GM18519 (cell line): ENCODE measurements around the gene GULP1.
A peak's percentile ranks its signal among the peaks of the same experiment; 100 is the strongest.

Experiments
- ATAC-seq: cut with Tn5 transposase; IDR thresholded peaks from one replicate; pipeline ENCODE4 v1.9.1; 2021; ENCODE audit warnings: mild to moderate bottlenecking, moderate library complexity; ENCODE audit not compliant: unreplicated experiment, low FRiP score

Gene GULP1

DNA sequence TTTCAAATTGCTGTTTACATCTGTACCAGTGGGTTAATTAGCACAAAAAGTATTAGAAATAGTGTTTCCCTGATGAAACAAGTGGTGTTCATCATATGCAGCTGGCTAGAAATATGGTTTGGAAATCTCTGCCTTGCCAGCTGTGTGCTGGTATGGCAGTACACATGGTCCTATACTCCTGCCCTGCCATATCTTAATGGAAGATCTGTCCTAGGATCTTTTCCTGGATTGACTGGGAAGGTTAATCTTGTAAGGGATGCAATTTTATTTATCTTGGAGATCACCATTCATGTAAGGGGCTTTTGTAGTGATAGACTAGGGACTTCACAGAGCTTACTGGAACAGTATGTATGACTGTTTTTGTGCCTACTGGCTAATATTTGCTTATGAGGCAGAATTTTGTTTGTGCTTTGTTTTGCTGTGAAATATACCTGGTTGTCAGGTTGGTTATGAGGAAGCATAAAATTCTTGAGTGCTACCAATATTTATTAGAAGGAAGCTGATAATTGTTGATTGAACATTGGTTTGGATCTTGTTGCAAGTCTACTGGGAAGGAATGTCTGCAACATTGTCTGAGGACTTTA lies 73.5 kb downstream of the GULP1 start:
- ATAC-seq, result no peak

GRCh38 chr2:188367164-188367563 lies 75.5 kb downstream of the GULP1 start:
- ATAC-seq, result no peak

GRCh38 chr2:188369365-188369764 lies 77.7 kb downstream of the GULP1 start:
- ATAC-seq, result peak; percentile 64

GRCh38 chr2:188378371-188378950 lies 86.8 kb downstream of the GULP1 start:
- no peak for ATAC-seq

- no peak for ATAC-seq
Measured at GRCh38 chr2:188379748-188380147, 88.1 kb downstream of the GULP1 start.

DNA sequence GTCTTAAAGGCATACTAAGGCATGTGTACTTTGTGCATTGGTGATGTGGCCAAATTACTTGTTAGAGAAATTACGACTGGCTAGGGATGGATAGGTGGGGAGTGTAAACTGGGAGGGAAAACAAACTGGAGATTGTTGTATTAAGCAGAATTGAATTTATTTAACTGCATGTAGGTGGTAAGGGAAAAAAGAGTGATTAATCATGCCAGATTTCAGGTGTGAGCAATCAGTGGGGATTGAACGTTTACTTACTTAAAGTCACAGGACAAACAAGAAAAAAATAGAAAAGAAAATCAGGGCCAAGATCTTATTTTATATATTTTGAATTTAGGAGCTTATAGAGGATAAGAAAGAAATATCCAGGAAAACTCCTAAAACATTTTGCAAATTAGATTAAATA lies 88.6 kb downstream of the GULP1 start:
- ATAC-seq, result no peak

GRCh38 chr2:188381614-188382013 lies 89.9 kb downstream of the GULP1 start:
- ATAC-seq, result no peak

- no peak for ATAC-seq
Measured at GRCh38 chr2:188382107-188382506, 90.4 kb downstream of the GULP1 start.

DNA sequence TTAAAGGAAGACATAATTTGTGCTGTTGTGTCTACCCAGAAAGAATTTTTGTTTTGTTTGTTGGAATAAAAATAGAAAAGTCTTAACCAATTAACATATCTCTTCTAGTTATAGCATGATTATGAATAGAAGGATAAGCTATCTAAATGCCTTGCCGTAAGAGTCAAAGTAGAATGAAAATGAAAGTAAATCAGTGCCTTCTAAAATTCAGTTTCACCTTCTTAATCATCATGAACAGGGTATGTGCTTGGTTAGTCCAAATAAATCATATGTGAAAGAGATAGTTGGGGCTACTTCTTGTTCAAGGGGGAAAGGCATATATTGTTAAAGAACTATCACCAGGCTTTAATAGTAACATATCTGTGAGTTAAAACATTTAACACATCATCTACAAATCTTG lies 91.5 kb downstream of the GULP1 start:
- no peak for ATAC-seq

DNA sequence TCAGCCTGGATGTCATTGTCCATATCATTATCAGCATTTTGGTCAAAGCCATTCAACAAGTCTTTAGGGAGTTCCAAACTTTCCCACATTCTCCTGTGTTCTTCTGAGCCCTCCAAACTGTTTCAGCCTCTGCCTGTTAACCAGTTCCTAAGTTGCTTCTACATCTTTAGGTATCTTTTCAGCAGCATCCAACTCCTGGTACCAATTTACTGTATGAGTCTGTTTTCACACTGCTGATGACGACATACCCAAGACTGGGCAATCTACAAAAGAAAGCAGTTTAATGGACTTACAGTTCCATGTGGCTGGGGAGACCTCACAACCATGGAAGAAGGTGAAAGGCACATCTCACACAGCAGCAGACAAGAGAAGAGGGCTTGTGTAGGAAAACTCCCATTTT lies 94.2 kb downstream of the GULP1 start:
- no peak for ATAC-seq

- ATAC-seq, result no peak
Measured at GRCh38 chr2:188388831-188389230, 97.2 kb downstream of the GULP1 start.

DNA sequence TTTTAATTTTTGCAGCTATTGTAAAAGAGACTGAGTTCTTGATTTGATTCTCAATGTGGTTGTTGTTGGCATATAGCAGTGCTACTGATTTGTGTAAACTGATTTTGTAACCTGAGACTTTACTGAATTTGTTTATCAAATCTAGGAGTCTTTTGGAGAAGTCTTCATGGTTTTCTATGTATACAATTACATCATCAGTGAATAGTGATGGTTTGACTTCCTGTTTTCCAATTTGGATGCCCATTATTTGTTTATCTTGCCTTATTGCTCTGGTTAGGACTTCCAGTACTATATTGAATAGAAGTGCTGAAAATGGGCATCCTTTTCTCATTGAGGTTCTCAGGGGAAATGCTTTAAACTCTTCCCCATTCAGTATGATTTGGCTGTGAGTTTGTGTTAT lies 99.7 kb downstream of the GULP1 start:
- no peak for ATAC-seq

DNA sequence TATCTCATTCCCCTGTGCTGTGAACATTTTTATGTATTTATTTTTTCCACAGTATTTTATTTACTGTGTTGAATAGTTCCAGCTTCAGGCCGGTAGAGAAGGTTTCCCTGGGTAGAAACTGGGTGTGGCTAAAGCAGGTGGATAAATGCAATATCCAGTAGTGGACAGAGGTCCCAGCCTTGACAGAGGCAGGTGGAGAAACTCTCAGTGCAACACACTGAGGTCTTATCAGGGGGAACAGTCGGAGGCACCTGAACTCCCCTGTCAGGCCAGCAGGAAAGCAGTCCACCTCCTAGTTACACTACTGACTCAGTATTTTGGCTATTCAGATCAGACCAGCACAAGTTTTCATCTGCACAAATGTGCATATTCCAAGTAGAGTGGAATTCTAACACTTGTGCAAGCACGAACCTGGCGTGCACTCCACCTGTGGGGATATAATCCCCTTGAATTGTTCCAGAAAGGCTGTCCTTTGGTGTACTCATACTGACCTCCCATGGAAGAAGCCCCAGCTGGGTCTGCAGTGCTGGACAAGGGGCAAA lies 103.3 kb downstream of the GULP1 start:
- ATAC-seq, result no peak

DNA sequence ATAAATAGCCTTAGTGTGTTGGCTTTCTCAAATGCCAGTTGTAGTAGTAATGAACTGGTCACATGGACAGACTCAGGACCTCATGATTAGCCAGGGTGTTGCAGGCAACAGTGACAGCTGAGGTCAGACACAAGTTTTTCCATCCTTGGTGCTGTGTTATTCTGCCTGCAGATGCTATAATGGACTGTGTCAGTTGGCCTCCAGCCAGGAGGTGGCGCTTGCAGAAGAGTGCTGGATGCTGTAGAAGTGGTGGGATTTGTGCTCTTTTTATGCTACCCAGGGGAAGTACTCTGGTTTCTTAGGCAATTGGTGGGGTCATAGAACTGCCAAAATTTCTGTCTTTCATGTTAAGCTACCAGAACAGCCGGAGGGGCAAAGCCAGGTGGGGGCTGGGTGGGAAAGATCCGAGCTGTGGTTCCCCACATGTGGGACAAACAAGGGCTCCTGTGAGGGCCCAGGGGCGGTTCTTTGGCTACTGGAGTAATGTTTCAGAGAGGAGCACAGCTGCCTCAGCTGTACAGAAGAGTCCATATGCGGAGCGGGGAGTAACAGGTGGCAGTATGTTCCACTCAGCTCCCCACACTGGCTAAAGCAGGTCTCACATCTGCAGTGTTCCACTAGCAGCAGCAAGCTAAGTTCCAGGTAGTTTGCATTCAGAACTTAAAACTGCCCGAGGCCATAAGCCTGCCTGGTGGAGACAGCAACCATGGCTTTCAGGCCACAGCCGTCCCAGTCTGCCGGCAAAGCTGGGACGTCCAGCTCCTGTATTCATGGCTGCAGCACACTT lies 104.4 kb downstream of the GULP1 start:
- ATAC-seq, result no peak

GRCh38 chr2:188399159-188399558 lies 107.5 kb downstream of the GULP1 start:
- no peak for ATAC-seq

DNA sequence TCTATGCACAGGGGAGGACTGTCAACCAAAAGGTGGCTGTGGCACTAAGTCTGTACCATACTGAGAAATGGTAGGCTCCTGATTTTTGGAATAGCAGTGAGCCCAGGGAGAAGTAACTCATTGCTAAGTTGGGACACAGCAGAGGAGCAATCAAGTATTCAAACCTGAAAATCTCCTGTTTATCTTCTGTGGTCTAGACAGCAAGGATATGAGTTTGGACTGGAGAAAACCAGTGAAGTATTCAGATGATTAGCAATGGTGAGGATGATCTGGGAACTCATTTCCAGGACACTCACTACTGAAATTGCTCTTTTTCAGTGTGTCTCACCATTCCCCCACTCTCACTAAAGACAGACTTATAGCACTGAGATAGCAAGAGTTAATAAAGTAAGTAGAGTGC lies 112.0 kb downstream of the GULP1 start:
- no peak for ATAC-seq

- no peak for ATAC-seq
Measured at GRCh38 chr2:188404341-188405004, 112.8 kb downstream of the GULP1 start.

DNA sequence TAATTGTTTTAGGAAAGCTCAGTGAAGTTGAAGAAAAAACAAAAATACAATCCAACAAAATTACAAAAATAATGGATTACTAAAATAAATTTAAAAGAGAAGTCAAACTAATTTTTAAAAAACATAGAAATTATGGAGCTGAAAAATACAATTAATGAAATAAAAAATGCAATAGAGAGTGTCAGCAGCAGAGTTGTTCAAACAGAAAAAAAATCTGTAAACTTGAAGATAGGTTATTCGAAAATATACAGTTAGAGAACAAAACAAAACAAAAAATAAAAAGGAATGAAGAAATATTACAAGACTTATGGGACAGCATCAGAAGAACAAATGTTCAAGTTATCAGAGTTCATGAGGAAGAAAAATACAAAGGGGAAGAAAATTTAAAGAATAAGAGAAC lies 114.7 kb downstream of the GULP1 start:
- ATAC-seq, result no peak

DNA sequence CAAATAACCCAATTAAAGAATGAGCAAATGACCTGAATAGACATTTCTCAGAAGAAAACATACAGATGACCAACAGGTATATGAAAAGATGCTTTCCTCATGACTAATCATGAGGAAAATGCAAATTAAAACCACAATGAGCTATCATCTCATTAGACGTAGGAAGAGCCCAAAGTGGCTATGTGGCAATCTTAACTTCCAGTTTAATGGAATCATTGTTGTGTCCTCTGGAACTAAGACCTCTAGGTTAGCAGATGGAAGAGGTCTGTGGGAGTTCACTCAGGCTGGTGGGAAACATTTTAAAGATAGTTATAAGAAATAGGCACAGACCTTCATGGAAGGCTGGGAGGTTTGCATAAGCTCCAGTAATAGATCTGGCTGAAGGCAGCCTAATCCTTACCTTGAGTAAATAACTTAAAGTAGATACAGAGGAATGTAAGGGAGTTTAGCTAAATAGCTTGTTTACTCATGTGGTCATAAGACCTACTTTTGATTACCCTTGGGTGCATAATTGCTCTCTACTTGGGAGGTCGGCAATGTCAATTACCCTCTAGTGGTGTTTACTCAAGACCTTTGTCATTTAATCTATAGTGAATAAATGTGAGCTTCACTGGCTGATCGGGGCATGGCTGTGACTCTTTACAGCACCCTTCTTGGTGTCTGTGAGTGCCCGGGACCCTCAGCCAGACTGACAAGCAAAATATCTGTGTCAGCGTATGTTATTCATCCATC lies 119.0 kb downstream of the GULP1 start:
- ATAC-seq, result no peak

DNA sequence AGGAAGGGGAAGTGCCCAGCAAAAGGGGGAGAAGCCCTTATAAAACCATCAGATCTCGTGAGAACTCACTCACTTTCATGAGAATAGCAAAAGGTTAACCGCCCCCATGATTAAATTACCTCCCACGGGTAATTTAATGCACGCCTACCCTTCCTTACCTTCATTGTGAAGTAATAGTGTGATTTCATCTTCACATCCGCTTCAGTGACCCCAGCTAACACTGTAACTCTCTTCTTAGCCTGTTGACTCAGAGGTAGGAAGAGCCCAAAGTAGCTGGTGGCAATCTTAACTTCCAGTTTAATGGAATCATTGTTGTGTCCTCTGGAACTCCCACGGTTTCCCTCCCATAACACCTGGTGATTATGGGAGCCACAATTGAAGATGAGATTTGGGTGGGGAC lies 120.5 kb downstream of the GULP1 start:
- ATAC-seq, result no peak

GRCh38 chr2:188414411-188414810 lies 122.7 kb downstream of the GULP1 start:
- no peak for ATAC-seq
